Stomach (tissue), 4 donors: Measurements from ENCODE around the gene HECTD4.

ENCODE experiments used
- CTCF ChIP-seq, 7 experiments: fragments of 450-650 bp in 4 of 7; fragments of 200-600 bp in 3 of 7; sonication (generic) in 3 of 7; IDR thresholded peaks; one replicate each; pipeline ENCODE4 v1.5.1; 2016 to 2019; ENCODE audit warnings: antibody characterized with exemption in 7 of 7, control low read depth in 2 of 7, mild to moderate bottlenecking in 1 of 7
- EP300 ChIP-seq: sonication (generic); formaldehyde crosslinking; IDR thresholded peaks from one replicate; pipeline ENCODE4 v1.6.1; 2017; ENCODE audit warnings: antibody characterized with exemption
- POLR2A ChIP-seq, 4 donors: fragments of 450-650 bp; IDR thresholded peaks; one replicate each; pipeline ENCODE4 v1.6.1; 2016; ENCODE audit warnings: antibody characterized with exemption in 4 of 4, control low read depth in 2 of 4, mild to moderate bottlenecking in 1 of 4, moderate library complexity in 1 of 4
- POLR2AphosphoS5 ChIP-seq, 3 donors: sonication (generic); formaldehyde crosslinking; IDR thresholded peaks; one replicate each; pipeline ENCODE4 v1.6.1; 2016; ENCODE audit warnings: antibody characterized with exemption in 3 of 3

- TF ChIP-seq EP300 (no peak), POLR2AphosphoS5 (IDR thresholded peaks at IDR 0.05) (no peak), CTCF (IDR thresholded peaks at IDR 0.05) (no peak), POLR2A (IDR thresholded peaks at IDR 0.05) (no peak)
Observed at GRCh38 chr12:112191840-112192321, 190.3 kb downstream of the HECTD4 start.
